SK-N-MC (cell line): ENCODE results near the gene ACTG2.

Experiments
- EZH2 ChIP-seq: fragments of 200-600 bp; sonication (generic); IDR thresholded peaks from one replicate; pipeline ENCODE4 v1.6.1; 2017; ENCODE audit warnings: antibody characterized with exemption
- FOXP2 ChIP-seq: optimal IDR thresholded peaks from 2 replicates; pipeline ENCODE3; 2011; ENCODE audit warnings: mild to moderate bottlenecking, moderate library complexity; ENCODE audit not compliant: insufficient read depth; ENCODE audit errors: extremely low read length, control extremely low read depth

DNA sequence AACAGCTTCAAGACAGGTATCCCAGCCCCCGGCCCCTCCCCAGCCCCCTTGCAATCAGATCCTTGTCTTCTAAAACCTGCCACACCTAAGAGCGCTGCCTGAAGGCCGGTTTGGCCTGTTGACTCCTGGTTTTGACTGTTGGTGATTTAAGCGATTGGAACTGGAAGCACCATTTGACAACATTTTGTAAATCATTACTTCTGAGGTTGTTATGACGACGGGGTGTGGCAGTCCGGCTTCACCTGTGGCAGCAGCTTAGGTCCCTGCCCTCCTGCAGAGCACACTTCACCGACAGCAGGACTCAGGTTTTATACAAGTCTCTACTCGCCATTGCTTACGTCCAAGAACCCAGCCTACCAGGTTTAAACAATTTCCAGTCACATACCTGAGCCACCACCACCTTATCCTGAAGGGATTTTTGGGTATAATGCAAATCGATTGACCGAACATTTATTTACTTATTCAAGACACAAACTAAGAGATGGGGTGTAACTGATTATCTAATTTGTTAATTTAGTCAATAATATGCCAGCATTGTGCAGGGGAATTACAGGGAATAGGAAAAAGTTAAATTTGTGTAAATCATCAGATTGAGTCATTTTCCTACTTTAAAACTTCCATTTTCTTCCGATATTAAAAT lies 33.2 kb downstream of the ACTG2 start:
- TF ChIP-seq EZH2 (no peak), FOXP2 (no peak)
